ENCODE measurements around the gene SIK3.

The SIK3 gene

GRCh38 chr11:116866804-116867455 is 231.3 kb downstream of the SIK3 start:
- Histone ChIP-seq H3K27me3 (ENCODE audit: insufficient read depth, poor library complexity, severe bottlenecking) (no peaks in the 10 kb centered on the region), H3K4me3 (replicated peaks; ENCODE audit: insufficient read depth, low read length) (no peak overlapping the region), H3K27ac (replicated peaks) (no peak overlapping the region)
- DNase-seq (ENCODE audit: low read depth in 1 of 2, low spot score in 1 of 2) = no peak
- no peak for TF ChIP-seq SPI1 (IDR thresholded peaks at IDR 0.05; ENCODE audit: borderline replicate concordance, low read depth)

GRCh38 chr11:116865696-116866095 is 232.5 kb downstream of the SIK3 start:
- Histone ChIP-seq H3K27me3 (ENCODE audit: insufficient read depth, poor library complexity, severe bottlenecking) (no peaks in the 10 kb centered on the region), H3K27ac (replicated peaks) (no peak overlapping the region), H3K4me3 (replicated peaks; ENCODE audit: insufficient read depth, low read length) (no peak overlapping the region)
- no peak for DNase-seq (ENCODE audit: low read depth in 1 of 2, low spot score in 1 of 2)
- TF ChIP-seq CTCF (IDR thresholded peaks at IDR 0.05; ENCODE audit: insufficient read depth, low read length) (no peak), SPI1 (IDR thresholded peaks at IDR 0.05; ENCODE audit: borderline replicate concordance, low read depth) (no peak), POLR2AphosphoS5 (IDR thresholded peaks at IDR 0.05; ENCODE audit: low read depth) (no peak), REST (IDR thresholded peaks at IDR 0.05; ENCODE audit: insufficient replicate concordance, low read depth) (no peak), GABPA (IDR thresholded peaks at IDR 0.05; ENCODE audit: low read depth) (no peak)

- no peaks in the 10 kb centered on the region for H3K27me3 ChIP-seq (ENCODE audit: insufficient read depth, poor library complexity, severe bottlenecking)
- TF ChIP-seq GABPA (IDR thresholded peaks at IDR 0.05; ENCODE audit: low read depth) (no peak), SPI1 (IDR thresholded peaks at IDR 0.05; ENCODE audit: borderline replicate concordance, low read depth) (no peak), REST (IDR thresholded peaks at IDR 0.05; ENCODE audit: insufficient replicate concordance, low read depth) (no peak), CTCF (IDR thresholded peaks at IDR 0.05; ENCODE audit: insufficient read depth, low read length) (no peak), POLR2AphosphoS5 (IDR thresholded peaks at IDR 0.05; ENCODE audit: low read depth) (no peak)
- no peak overlapping the region for H3K4me3 ChIP-seq (replicated peaks; ENCODE audit: insufficient read depth, low read length)
- no peak for DNase-seq (ENCODE audit: low read depth in 1 of 2, low spot score in 1 of 2)
- no peak overlapping the region for H3K27ac ChIP-seq (replicated peaks)
Observed at GRCh38 chr11:116864531-116864930, 233.7 kb downstream of the SIK3 start.

- Histone ChIP-seq H3K27me3 (ENCODE audit: insufficient read depth, poor library complexity, severe bottlenecking) (no peaks in the 10 kb centered on the region), H3K4me3 (replicated peaks; ENCODE audit: insufficient read depth, low read length) (no peak overlapping the region), H3K27ac (replicated peaks) (no peak overlapping the region)
- TF ChIP-seq SPI1 (IDR thresholded peaks at IDR 0.05; ENCODE audit: borderline replicate concordance, low read depth) (no peak), CTCF (IDR thresholded peaks at IDR 0.05; ENCODE audit: insufficient read depth, low read length) (no peak), GABPA (IDR thresholded peaks at IDR 0.05; ENCODE audit: low read depth) (no peak), REST (IDR thresholded peaks at IDR 0.05; ENCODE audit: insufficient replicate concordance, low read depth) (no peak), POLR2AphosphoS5 (IDR thresholded peaks at IDR 0.05; ENCODE audit: low read depth) (no peak)
- no peak for DNase-seq (ENCODE audit: low read depth in 1 of 2, low spot score in 1 of 2)
Observed at GRCh38 chr11:116862951-116863350, 235.3 kb downstream of the SIK3 start.

Measured in HL-60 (cell line).